ENCODE measurements around the gene REX1BD.

DNA sequence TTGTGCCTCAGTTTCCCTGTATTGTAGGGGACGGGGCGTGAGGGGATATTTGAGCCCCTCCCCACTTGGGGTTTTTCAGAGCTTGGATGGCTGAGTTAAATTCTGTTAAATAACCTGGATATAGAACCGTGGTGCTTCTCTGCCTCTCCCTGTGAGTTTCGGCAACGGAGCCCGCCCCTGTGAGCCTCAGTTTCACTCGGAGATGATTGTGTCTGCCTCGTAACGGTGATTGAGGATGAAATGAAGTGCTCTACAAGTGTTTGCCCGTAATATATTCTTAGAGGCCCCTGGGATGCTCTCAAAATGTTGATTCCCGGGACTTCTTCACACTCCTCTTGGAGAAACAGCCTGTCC is 30.4 kb upstream of the REX1BD start:
- no peak for TF ChIP-seq CTCF (conservative IDR thresholded peaks at IDR 0.05)
- TF ChIP-seq ZFX (IDR thresholded peaks at IDR 0.05), result no peak
